Loucy (cell line): Measurements from ENCODE around the gene SVEP1.

Source experiments
- H2AFZ ChIP-seq: fragments of 200-600 bp; sonication (generic); 2 replicates; pipeline ENCODE4 v1.6.0; 2016; ENCODE audit warnings: antibody characterized with exemption, mild to moderate bottlenecking, low read length, moderate library complexity
- H3F3A ChIP-seq: fragments of 200-600 bp; 2 replicates; pipeline ENCODE4 v1.6.0; 2016; ENCODE audit warnings: antibody characterized with exemption, low read depth, mild to moderate bottlenecking
- H3K27me3 ChIP-seq: fragments of 200-600 bp; sonication (generic); 2 replicates; pipeline ENCODE4 v1.6.1; 2014; ENCODE audit warnings: low read length, mild to moderate bottlenecking; ENCODE audit not compliant: insufficient read depth, poor library complexity, severe bottlenecking
- H3K36me3 ChIP-seq: fragments of 200-600 bp; sonication (generic); 2 replicates; pipeline ENCODE4 v1.6.1; 2016; ENCODE audit warnings: low read length; ENCODE audit not compliant: insufficient read depth
- H3K4me1 ChIP-seq: fragments of 200-600 bp; sonication (generic); 2 replicates; pipeline ENCODE4 v1.5.1; 2014; ENCODE audit warnings: low read length, mild to moderate bottlenecking; ENCODE audit not compliant: insufficient read depth, poor library complexity, severe bottlenecking
- H3K4me2 ChIP-seq: fragments of 200-600 bp; sonication (generic); 2 replicates; pipeline ENCODE4 v1.6.0; 2014; ENCODE audit warnings: antibody characterized with exemption, low read length, low read depth, mild to moderate bottlenecking; ENCODE audit not compliant: poor library complexity, severe bottlenecking
- H3K4me3 ChIP-seq: fragments of 200-600 bp; sonication (generic); 2 replicates; pipeline ENCODE4 v1.5.1; 2014; ENCODE audit warnings: low read length, mild to moderate bottlenecking, mixed read lengths; ENCODE audit not compliant: poor library complexity, severe bottlenecking
- H3K79me2 ChIP-seq: fragments of 200-600 bp; sonication (generic); 2 replicates; pipeline ENCODE4 v1.6.1; 2014; ENCODE audit warnings: low read length; ENCODE audit not compliant: insufficient read depth
- H3K9ac ChIP-seq: fragments of 200-600 bp; sonication (generic); 2 replicates; pipeline ENCODE4 v1.6.0; 2014; ENCODE audit warnings: mild to moderate bottlenecking, low read depth, low read length, moderate library complexity; ENCODE audit not compliant: poor library complexity, severe bottlenecking
- H3K9me2 ChIP-seq: fragments of 200-600 bp; sonication (generic); replicated peaks from 2 replicates; pipeline ENCODE4 v1.6.1; 2016; ENCODE audit warnings: low read depth, low read length, mixed read lengths
- H3K9me3 ChIP-seq: fragments of 200-600 bp; sonication (generic); 2 replicates; pipeline ENCODE4 v1.6.1; 2014; ENCODE audit warnings: mild to moderate bottlenecking, antibody characterized with exemption, low read length, low read depth; ENCODE audit not compliant: insufficient read depth
- H4K20me1 ChIP-seq: fragments of 200-600 bp; sonication (generic); 2 replicates; pipeline ENCODE4 v1.6.0; 2014; ENCODE audit warnings: antibody characterized with exemption, low read length, mild to moderate bottlenecking; ENCODE audit not compliant: insufficient read depth, poor library complexity, severe bottlenecking
- EZH2phosphoT487 ChIP-seq: fragments of 200-600 bp; IDR thresholded peaks from 2 replicates; pipeline ENCODE4 v1.6.1; 2018; ENCODE audit warnings: antibody characterized with exemption, mild to moderate bottlenecking, moderate library complexity, borderline replicate concordance
- TF ChIP-seq, protein P1 (sequence below): fragments of 200-600 bp; sonication (generic); conservative IDR thresholded peaks from 2 replicates; pipeline ENCODE4 v1.5.1; 2014; ENCODE audit warnings: mild to moderate bottlenecking, antibody characterized with exemption, low read length

Gene SVEP1

DNA sequence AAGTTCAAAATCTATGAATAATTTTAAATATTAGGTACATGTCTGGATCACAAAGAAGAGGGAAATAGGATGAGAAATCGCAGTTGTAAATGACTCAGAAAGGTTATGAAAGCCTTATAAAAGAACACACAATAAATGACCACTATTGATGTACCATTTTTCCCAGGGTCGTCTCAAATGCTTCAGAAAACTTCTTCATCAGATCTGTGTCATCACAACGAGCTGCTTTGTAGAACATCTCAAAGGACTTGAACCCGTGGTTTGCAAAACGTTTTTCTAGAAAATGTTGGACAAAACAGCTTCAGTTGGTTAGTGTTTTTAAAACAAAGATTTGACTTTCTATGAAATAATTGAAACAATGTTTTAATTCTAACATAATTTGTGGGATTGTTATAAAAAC is 100.1 kb downstream of the SVEP1 start:
- Histone ChIP-seq H3K36me3 (no peaks in the 10 kb centered on the region), H3K9me2 (no peaks in the 10 kb centered on the region), H3K4me3 (no peak overlapping the region), H3K27me3 (no peaks in the 10 kb centered on the region), H3K79me2 (no peaks in the 10 kb centered on the region), H3K4me2 (no peak overlapping the region), H2AFZ (no peak overlapping the region), H3F3A (no peaks in the 10 kb centered on the region), H4K20me1 (no peaks in the 10 kb centered on the region), H3K4me1 (no peaks in the 10 kb centered on the region), H3K9ac (no peak overlapping the region), H3K9me3 (no peaks in the 10 kb centered on the region)
- no peak for TF ChIP-seq EZH2phosphoT487
- TF ChIP-seq, protein P1, sequence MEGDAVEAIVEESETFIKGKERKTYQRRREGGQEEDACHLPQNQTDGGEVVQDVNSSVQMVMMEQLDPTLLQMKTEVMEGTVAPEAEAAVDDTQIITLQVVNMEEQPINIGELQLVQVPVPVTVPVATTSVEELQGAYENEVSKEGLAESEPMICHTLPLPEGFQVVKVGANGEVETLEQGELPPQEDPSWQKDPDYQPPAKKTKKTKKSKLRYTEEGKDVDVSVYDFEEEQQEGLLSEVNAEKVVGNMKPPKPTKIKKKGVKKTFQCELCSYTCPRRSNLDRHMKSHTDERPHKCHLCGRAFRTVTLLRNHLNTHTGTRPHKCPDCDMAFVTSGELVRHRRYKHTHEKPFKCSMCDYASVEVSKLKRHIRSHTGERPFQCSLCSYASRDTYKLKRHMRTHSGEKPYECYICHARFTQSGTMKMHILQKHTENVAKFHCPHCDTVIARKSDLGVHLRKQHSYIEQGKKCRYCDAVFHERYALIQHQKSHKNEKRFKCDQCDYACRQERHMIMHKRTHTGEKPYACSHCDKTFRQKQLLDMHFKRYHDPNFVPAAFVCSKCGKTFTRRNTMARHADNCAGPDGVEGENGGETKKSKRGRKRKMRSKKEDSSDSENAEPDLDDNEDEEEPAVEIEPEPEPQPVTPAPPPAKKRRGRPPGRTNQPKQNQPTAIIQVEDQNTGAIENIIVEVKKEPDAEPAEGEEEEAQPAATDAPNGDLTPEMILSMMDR: no peak

DNA sequence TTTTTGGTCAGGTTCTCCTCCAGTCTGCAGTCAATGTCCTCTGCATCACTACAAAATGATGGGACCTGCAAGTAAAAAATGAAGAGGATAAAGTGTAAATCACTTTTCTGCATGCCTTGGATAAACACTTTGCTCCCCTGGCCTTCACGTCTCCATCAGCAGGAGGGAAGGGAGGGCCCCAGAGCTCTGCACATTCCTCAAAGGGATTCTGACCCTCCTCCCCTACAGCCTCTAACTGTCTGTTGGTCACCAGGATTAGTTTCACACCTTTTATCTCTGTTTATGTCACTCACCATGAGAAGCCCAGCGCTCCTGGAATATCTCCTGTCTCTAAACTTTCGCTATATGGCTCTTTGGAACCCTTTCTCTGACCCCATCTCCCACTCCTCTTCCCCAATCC is 103.3 kb downstream of the SVEP1 start:
- Histone ChIP-seq H3K4me1 (no peaks in the 10 kb centered on the region), H3K79me2 (no peaks in the 10 kb centered on the region), H2AFZ (no peak overlapping the region), H3F3A (no peaks in the 10 kb centered on the region), H3K4me3 (no peak overlapping the region), H3K27me3 (no peaks in the 10 kb centered on the region), H3K9me2 (no peaks in the 10 kb centered on the region), H4K20me1 (no peaks in the 10 kb centered on the region), H3K36me3 (no peaks in the 10 kb centered on the region), H3K9ac (no peak overlapping the region), H3K9me3 (no peaks in the 10 kb centered on the region), H3K4me2 (no peak overlapping the region)
- TF ChIP-seq, protein P1: no peak
- no peak for TF ChIP-seq EZH2phosphoT487

DNA sequence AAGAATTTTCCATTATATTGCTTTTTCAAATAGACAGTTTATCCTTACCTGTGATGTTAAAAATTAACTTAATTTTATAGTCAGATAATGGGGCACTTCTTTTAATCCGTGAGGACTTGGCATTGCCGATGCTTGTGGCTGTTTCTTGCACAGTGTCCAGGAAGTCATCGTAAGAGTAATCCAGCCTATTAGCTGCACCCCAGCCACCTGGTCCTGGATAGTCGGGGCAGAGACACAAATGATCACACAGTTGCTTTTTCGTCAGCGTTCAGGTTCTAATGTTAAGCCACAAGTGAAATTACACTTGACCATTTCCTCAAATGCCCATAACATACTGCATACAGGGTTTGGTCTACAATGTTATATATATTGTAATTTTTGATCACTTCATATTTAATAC is 107.4 kb downstream of the SVEP1 start:
- H3K36me3 ChIP-seq: no peaks in the 10 kb centered on the region
- H3F3A ChIP-seq: no peaks in the 10 kb centered on the region
- H3K9me3 ChIP-seq: no peaks in the 10 kb centered on the region
- no peak overlapping the region for H2AFZ ChIP-seq
- H3K9me2 ChIP-seq: no peaks in the 10 kb centered on the region
- H3K79me2 ChIP-seq: no peaks in the 10 kb centered on the region
- no peaks in the 10 kb centered on the region for H3K4me1 ChIP-seq
- no peaks in the 10 kb centered on the region for H3K27me3 ChIP-seq
- no peaks in the 10 kb centered on the region for H4K20me1 ChIP-seq
- no peak overlapping the region for H3K4me3 ChIP-seq
- no peak overlapping the region for H3K9ac ChIP-seq
- H3K4me2 ChIP-seq: no peak overlapping the region
- TF ChIP-seq, protein P1: no peak
- no peak for TF ChIP-seq EZH2phosphoT487
